ENCODE measurements around the gene HP1BP3.

HP1BP3 gene

DNA sequence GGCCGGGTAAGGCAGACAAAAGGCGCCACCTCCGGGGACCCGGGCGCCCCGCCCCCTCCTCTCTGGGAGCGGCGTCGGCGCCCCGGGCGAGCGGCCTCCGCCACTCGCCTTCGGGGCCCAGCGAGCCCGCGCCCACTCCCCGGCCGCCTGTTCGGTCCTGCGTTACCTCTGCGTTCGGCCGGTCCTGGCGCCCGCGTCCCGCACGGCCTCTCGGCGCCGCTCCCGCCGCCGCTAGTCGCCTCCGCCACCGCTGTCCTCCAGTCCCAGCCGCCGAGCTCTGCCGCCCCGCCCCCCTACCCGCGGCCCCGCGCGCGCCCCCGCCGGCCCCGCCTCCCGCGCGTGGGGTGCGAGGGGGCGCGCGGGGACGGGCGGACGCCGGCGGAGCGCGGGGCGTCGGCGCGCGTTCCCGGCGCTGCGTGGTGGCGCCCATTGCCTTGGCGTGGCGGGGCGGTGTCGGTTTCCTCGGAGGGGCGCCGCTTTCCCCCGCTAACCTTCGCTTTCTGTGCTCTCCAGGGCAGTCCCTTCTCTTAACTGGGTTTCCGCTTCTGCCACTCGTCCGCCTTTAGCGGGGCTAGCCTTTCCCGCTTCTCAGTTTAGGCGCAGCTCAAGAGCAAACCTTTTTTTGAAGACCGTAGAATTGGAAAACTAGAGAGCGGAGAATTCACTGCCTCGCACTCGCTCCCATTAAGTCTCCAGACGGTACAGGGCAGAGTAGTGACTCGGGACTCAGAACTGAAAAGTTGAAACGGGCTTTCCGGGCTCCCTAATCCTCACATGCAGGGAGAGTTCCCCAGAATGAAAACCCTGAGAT lies at the start of gene HP1BP3:
TSS of gene HP1BP3 (minus strand) at position 279 of the 811 bp plus-strand sequence. CDS start 6,867 bp downstream, outside the sequence.
- Histone ChIP-seq H3F3A (ENCODE audit: low read depth) (no peaks in the 10 kb centered on the region), H3K4me2 (ENCODE audit: low read depth, low read length, poor library complexity, severe bottlenecking) (peak within 1 kb of the TSS; percentile 87), H3K36me3 (ENCODE audit: insufficient read depth, low read length) (no peaks in the 10 kb centered on the region), H2AFZ (ENCODE audit: low read length) (peak within 1 kb of the TSS; percentile 97), H3K4me3 (ENCODE audit: low read length, poor library complexity, severe bottlenecking) (peak within 1 kb of the TSS; percentile 94), H3K9me2 (replicated peaks; ENCODE audit: low read depth, low read length) (no peaks in the 10 kb centered on the region), H3K79me2 (ENCODE audit: insufficient read depth, low read length) (peaks cover 43% of the 10 kb centered on the region), H3K9ac (ENCODE audit: low read depth, low read length, poor library complexity, severe bottlenecking) (peak within 1 kb of the TSS; percentile 96), H4K20me1 (ENCODE audit: insufficient read depth, low read length, poor library complexity, severe bottlenecking) (peaks cover 41% of the 10 kb centered on the region), H3K4me1 (ENCODE audit: insufficient read depth, low read length, poor library complexity, severe bottlenecking) (peaks cover 35% of the 10 kb centered on the region), H3K9me3 (ENCODE audit: insufficient read depth, low read depth, low read length) (no peaks in the 10 kb centered on the region), H3K27me3 (ENCODE audit: insufficient read depth, low read length, poor library complexity, severe bottlenecking) (peaks cover 5% of the 10 kb centered on the region)
- TF ChIP-seq, protein P1, sequence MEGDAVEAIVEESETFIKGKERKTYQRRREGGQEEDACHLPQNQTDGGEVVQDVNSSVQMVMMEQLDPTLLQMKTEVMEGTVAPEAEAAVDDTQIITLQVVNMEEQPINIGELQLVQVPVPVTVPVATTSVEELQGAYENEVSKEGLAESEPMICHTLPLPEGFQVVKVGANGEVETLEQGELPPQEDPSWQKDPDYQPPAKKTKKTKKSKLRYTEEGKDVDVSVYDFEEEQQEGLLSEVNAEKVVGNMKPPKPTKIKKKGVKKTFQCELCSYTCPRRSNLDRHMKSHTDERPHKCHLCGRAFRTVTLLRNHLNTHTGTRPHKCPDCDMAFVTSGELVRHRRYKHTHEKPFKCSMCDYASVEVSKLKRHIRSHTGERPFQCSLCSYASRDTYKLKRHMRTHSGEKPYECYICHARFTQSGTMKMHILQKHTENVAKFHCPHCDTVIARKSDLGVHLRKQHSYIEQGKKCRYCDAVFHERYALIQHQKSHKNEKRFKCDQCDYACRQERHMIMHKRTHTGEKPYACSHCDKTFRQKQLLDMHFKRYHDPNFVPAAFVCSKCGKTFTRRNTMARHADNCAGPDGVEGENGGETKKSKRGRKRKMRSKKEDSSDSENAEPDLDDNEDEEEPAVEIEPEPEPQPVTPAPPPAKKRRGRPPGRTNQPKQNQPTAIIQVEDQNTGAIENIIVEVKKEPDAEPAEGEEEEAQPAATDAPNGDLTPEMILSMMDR (conservative IDR thresholded peaks at IDR 0.05; ENCODE audit: low read length): no peak
- TF ChIP-seq EZH2phosphoT487 (IDR thresholded peaks at IDR 0.05; ENCODE audit: borderline replicate concordance): no peak

GRCh38 chr1:20836230-20836629 lies 49.1 kb upstream of the HP1BP3 start:
- TF ChIP-seq EZH2phosphoT487 (IDR thresholded peaks at IDR 0.05; ENCODE audit: borderline replicate concordance): no peak
- TF ChIP-seq, protein P1 (conservative IDR thresholded peaks at IDR 0.05; ENCODE audit: low read length): no peak
- Histone ChIP-seq H3K9me2 (replicated peaks; ENCODE audit: low read depth, low read length) (no peaks in the 10 kb centered on the region), H2AFZ (ENCODE audit: low read length) (no peak overlapping the region), H3K36me3 (ENCODE audit: insufficient read depth, low read length) (no peaks in the 10 kb centered on the region), H3K4me3 (ENCODE audit: low read length, poor library complexity, severe bottlenecking) (no peak overlapping the region), H3F3A (ENCODE audit: low read depth) (no peaks in the 10 kb centered on the region), H3K4me2 (ENCODE audit: low read depth, low read length, poor library complexity, severe bottlenecking) (no peak overlapping the region), H3K79me2 (ENCODE audit: insufficient read depth, low read length) (no peaks in the 10 kb centered on the region), H3K9ac (ENCODE audit: low read depth, low read length, poor library complexity, severe bottlenecking) (no peak overlapping the region), H3K4me1 (ENCODE audit: insufficient read depth, low read length, poor library complexity, severe bottlenecking) (no peaks in the 10 kb centered on the region), H3K9me3 (ENCODE audit: insufficient read depth, low read depth, low read length) (no peaks in the 10 kb centered on the region), H3K27me3 (ENCODE audit: insufficient read depth, low read length, poor library complexity, severe bottlenecking) (no peaks in the 10 kb centered on the region), H4K20me1 (ENCODE audit: insufficient read depth, low read length, poor library complexity, severe bottlenecking) (no peaks in the 10 kb centered on the region)

DNA sequence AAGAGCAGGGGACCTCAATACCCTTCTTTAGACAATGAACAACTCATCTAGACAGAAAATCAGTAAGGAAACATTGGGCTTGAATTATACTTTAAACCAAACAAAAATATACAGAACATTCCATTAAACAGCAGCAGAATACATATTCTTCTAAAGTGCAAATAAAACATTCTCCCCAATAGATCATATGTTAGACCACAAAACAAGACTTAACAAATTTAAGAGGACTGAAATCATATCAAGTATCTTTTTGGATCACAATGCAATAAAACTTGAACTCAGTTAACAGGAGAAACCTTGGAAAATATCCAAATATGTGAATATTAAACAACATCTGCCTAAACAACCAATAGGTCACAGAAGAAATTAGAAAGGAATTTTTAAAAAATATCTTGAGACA lies 47.7 kb upstream of the HP1BP3 start:
- H3K9me2 ChIP-seq (replicated peaks; ENCODE audit: low read depth, low read length): no peaks in the 10 kb centered on the region
- no peaks in the 10 kb centered on the region for H3K79me2 ChIP-seq (ENCODE audit: insufficient read depth, low read length)
- no peaks in the 10 kb centered on the region for H3K9me3 ChIP-seq (ENCODE audit: insufficient read depth, low read depth, low read length)
- TF ChIP-seq, protein P1 (conservative IDR thresholded peaks at IDR 0.05; ENCODE audit: low read length): no peak
- no peak for TF ChIP-seq EZH2phosphoT487 (IDR thresholded peaks at IDR 0.05; ENCODE audit: borderline replicate concordance)
- no peak overlapping the region for H3K4me2 ChIP-seq (ENCODE audit: low read depth, low read length, poor library complexity, severe bottlenecking)
- no peak overlapping the region for H3K9ac ChIP-seq (ENCODE audit: low read depth, low read length, poor library complexity, severe bottlenecking)
- H3K4me3 ChIP-seq (ENCODE audit: low read length, poor library complexity, severe bottlenecking): no peak overlapping the region
- H3F3A ChIP-seq (ENCODE audit: low read depth): no peaks in the 10 kb centered on the region
- H3K4me1 ChIP-seq (ENCODE audit: insufficient read depth, low read length, poor library complexity, severe bottlenecking): peaks cover 11% of the 10 kb centered on the region
- H2AFZ ChIP-seq (ENCODE audit: low read length): no peak overlapping the region
- no peaks in the 10 kb centered on the region for H3K27me3 ChIP-seq (ENCODE audit: insufficient read depth, low read length, poor library complexity, severe bottlenecking)
- H3K36me3 ChIP-seq (ENCODE audit: insufficient read depth, low read length): no peaks in the 10 kb centered on the region
- H4K20me1 ChIP-seq (ENCODE audit: insufficient read depth, low read length, poor library complexity, severe bottlenecking): no peaks in the 10 kb centered on the region
